LHCN-M2 (cell line): Measurements from ENCODE around the gene PPP4C. TPM values are rescaled to one million over a fixed set of nuclear protein-coding genes. Genes with fewer than 3 reads are reported as not detected.
"Not testable (repeated sequence)": the region's sequence is repeated elsewhere in the genome, so short reads cannot be mapped to it uniquely, and the experiment has no call there.

Source experiments
- DNase-seq: peaks from one replicate; pipeline ENCODE4 v3.0.0-alpha.2; 2012; ENCODE audit warnings: low read depth
- total RNA-seq: library from RNA; depleted of rRNA; stranded (reverse); fragments of >200 nt; gene quantifications from 2 replicates; pipeline ENCODE4 v1.2.3, GENCODE V29; 2014; rRNA removed

PPP4C gene
- total RNA-seq, 1 experiment from 2014 or later = 142 TPM

DNA sequence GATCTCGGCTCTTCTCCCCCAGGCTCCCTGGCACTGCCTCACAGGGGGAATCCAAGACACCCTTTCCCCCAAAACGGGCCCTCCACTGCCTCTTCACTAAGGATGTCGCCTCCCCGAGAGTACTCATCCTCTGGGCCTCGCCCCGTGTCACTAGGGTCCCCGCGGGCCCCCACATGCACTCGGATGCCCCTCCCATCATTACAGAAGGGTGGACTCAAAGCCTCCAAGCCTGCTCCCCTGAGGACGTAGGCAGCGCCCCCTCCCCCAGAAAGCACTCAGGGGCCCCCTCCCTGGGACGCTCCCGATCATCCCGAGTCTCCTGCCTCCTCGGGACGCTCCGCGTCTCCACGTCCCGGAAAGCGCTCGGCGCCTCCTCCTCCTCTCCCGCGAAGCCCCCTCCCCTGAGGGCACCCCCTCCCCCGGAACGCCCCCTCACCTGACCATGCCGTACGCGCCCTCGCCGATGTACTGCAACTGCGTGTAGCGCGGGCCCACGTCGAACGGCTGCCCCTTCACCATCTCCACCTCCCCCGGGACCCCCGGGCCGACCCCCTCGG lies 46.9 kb downstream of the PPP4C start:
- no peak for DNase-seq

DNA sequence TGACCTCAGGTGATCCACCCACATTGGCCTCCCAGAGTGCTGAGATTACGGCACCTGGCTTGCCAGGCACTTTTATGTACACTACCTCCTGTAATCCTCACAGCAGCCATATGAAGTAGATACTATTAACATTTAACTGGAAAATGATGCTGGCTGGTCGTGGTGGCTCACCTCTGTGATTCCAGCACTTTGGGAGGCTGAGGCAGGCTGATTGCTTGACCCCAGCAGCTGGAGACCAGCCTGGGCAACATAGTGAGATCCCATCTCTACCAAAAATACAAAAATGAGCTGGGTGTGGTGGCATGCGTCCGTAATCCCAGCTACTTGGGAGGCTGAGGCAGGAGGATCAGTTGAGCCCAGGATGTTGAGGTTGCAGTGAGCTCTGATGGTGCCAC lies 49.2 kb downstream of the PPP4C start:
- DNase-seq = no peak

DNA sequence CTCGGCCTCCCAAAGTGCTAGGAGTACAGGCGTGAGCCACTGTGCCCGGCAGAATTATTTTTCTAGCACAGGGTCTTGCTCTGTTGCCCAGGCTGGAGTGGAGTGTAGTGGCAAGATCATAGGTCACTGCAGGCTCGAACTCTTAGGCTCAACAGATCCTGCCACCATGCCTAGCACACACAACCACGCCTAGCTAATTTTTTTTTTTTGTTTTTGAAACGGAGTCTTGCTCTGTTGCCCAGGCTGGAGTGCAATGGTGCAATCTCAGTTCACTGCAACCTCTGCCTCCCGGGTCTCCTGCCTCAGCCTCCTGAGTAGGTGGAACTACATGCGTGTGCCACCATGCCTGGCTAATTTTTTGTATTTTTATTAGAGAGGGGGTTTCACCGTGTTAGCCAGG lies 49.9 kb downstream of the PPP4C start:
- DNase-seq = not testable (repeated sequence)

DNA sequence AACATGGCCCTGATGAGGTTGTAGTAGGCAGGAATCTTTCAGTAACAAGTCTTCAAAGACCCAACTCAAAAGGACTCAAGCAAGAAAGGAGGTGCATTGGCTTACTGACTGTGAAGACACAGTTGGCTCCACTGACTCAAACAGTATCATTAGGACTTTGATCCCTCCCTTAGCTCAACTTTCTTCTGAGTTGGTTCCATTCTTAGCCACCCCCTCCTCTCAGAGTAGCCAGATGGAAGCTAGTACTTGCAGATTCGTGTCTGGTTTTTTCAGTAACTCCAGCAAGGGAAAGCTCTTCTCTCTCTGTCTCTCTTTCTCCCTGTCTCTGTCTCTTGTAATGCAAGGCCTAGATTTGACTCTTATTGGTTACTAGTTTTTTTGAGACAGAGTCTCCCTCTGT lies 52.2 kb downstream of the PPP4C start:
- no peak for DNase-seq

DNA sequence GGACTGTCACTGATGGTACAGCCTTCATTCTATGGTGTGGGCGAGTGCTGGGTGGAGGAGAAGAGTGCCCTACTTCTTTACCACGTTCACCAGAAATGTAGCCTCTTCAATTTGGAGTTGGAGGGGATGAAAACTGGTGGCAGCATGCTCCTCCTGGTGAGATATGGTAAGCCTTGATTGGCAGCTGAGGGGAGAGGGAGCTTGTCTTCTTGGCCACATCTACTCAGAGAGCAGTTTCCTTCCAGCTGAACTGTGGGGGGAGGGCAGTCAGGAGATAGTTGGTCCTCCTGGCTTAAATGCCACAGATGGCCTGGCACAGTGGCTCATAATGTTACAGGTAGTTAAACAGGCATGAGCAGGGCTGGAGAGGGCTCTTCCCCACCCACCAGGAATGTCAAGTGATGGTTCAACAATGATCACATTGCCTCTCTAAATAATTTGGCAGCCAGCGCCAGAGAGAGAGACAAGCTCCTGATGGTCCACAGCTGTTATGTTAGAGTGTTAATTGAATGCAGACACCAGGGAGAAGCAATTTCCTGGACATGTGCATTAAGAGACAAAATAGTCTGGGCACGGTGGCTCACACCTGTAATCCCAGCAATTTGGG lies 56.2 kb downstream of the PPP4C start:
- no peak for DNase-seq

DNA sequence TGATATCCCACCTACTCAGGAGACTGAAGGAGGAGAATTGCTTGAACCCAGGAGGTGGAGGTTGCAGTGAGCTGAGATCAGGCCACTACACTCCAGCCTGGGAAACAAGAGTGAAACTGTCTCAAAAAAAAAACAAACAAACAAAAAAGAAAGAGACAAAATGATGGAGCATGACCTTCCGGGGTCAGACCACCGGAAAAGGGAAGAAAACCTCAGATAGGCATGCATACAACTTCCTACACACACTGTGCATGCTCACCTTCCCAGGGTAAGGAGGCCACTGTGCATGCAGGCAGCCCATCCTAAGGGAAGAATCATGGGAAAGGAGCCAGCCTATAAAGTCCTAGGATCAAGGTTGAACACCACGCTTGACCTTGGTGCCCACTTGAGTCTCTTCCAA lies 56.8 kb downstream of the PPP4C start:
- DNase-seq = no peak

Other genes starting within 250 kb of the PPP4C start
- gene CDIPT, start 212.8 kb upstream of the PPP4C start, total RNA-seq = 75.5 and 89.7 TPM in 2 replicates
- 10.9 and 15.2 TPM in 2 replicates for gene SEZ6L2, start 176.4 kb upstream of the PPP4C start, total RNA-seq
- gene ASPHD1, start 175.5 kb upstream of the PPP4C start, total RNA-seq = 5.0 and 8.9 TPM in 2 replicates
- 12.2 and 18.3 TPM in 2 replicates for gene KCTD13, start 149.8 kb upstream of the PPP4C start, total RNA-seq
- gene TMEM219, start 113.9 kb upstream of the PPP4C start, total RNA-seq = 79.7 and 91.0 TPM in 2 replicates
- 87.7 and 93.3 TPM in 2 replicates for gene TAOK2, start 102.1 kb upstream of the PPP4C start, total RNA-seq
- 12.2 and 22.4 TPM in 2 replicates for gene HIRIP3, start 80.4 kb upstream of the PPP4C start, total RNA-seq
- gene INO80E, start 79.8 kb upstream of the PPP4C start, total RNA-seq = 116 and 194 TPM in 2 replicates
- gene DOC2A, start 65.0 kb upstream of the PPP4C start, total RNA-seq = not detected in 2 replicates
- not detected in 2 replicates for gene C16orf92, start 52.8 kb upstream of the PPP4C start, total RNA-seq
- not detected in 2 replicates for gene TLCD3B, start 44.7 kb upstream of the PPP4C start, total RNA-seq
- gene ALDOA, start 10.2 kb upstream of the PPP4C start, total RNA-seq = 2,146 and 2,472 TPM in 2 replicates
- 0.29 and 1.5 TPM in 2 replicates for gene TBX6, start 15.9 kb downstream of the PPP4C start, total RNA-seq
- 6.8 and 14.2 TPM in 2 replicates for gene YPEL3, start 20.2 kb downstream of the PPP4C start, total RNA-seq
- gene GDPD3, start 37.5 kb downstream of the PPP4C start, total RNA-seq = 0.83 and 1.0 TPM in 2 replicates
- gene MAPK3, start 47.2 kb downstream of the PPP4C start, total RNA-seq = 37.5 and 46.3 TPM in 2 replicates
- gene CORO1A, start 107.6 kb downstream of the PPP4C start, total RNA-seq = 5.0 and 6.7 TPM in 2 replicates
- gene BOLA2B, start 117.7 kb downstream of the PPP4C start, total RNA-seq = 257 and 647 TPM in 2 replicates
- 40.2 and 49.2 TPM in 2 replicates for gene SLX1A, start 117.9 kb downstream of the PPP4C start, total RNA-seq
- gene SULT1A3, start 123.3 kb downstream of the PPP4C start, total RNA-seq = 2.6 and 5.4 TPM in 2 replicates
- 0.57 and 0.58 TPM in 2 replicates for gene NPIPB13, start 172.5 kb downstream of the PPP4C start, total RNA-seq